ENCODE results near the gene ATP2A1.

Gene ATP2A1

DNA sequence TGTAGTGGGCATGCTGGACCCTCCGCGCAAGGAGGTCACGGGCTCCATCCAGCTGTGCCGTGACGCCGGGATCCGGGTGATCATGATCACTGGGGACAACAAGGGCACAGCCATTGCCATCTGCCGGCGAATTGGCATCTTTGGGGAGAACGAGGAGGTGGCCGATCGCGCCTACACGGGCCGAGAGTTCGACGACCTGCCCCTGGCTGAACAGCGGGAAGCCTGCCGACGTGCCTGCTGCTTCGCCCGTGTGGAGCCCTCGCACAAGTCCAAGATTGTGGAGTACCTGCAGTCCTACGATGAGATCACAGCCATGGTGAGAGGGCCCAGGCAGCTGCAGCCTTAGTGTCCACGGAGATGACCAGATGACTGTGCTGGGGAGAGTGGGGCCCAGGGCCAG lies 22.3 kb downstream of the ATP2A1 start:
- no peak for DNase-seq (ENCODE audit: low spot score)
- no peaks in the 10 kb centered on the region for H3K9me3 Mint-ChIP-seq
- H3K27ac Mint-ChIP-seq = no peak overlapping the region
- no peaks in the 10 kb centered on the region for H3K36me3 Mint-ChIP-seq (ENCODE audit: low read depth)
- no peaks in the 10 kb centered on the region for H3K27me3 Mint-ChIP-seq (ENCODE audit: low read depth)
- H3K4me3 Mint-ChIP-seq = no peak overlapping the region
- H3K4me1 Mint-ChIP-seq (ENCODE audit: low read depth) = no peaks in the 10 kb centered on the region

DNA sequence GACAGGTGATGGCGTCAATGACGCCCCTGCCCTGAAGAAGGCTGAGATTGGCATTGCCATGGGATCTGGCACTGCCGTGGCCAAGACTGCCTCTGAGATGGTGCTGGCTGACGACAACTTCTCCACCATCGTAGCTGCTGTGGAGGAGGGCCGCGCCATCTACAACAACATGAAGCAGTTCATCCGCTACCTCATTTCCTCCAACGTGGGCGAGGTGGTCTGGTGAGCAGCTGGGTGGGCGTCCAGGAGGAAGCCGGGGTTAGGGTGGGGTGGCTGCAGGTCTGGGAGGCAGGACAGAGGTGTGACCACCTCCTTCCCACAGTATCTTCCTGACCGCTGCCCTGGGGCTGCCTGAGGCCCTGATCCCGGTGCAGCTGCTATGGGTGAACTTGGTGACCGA lies 23.6 kb downstream of the ATP2A1 start:
- Mint-ChIP-seq H3K27ac (no peak overlapping the region), H3K9me3 (no peaks in the 10 kb centered on the region), H3K4me1 (ENCODE audit: low read depth) (no peaks in the 10 kb centered on the region), H3K27me3 (ENCODE audit: low read depth) (no peaks in the 10 kb centered on the region), H3K4me3 (no peak overlapping the region), H3K36me3 (ENCODE audit: low read depth) (no peaks in the 10 kb centered on the region)
- DNase-seq (ENCODE audit: low spot score) = no peak

GRCh38 chr16:28902909-28903308 lies 24.6 kb downstream of the ATP2A1 start:
- no peak for DNase-seq (ENCODE audit: low spot score)
- Mint-ChIP-seq H3K9me3 (no peaks in the 10 kb centered on the region), H3K36me3 (ENCODE audit: low read depth) (no peaks in the 10 kb centered on the region), H3K4me3 (no peak overlapping the region), H3K4me1 (ENCODE audit: low read depth) (no peaks in the 10 kb centered on the region), H3K27me3 (ENCODE audit: low read depth) (no peaks in the 10 kb centered on the region), H3K27ac (no peak overlapping the region)

DNA sequence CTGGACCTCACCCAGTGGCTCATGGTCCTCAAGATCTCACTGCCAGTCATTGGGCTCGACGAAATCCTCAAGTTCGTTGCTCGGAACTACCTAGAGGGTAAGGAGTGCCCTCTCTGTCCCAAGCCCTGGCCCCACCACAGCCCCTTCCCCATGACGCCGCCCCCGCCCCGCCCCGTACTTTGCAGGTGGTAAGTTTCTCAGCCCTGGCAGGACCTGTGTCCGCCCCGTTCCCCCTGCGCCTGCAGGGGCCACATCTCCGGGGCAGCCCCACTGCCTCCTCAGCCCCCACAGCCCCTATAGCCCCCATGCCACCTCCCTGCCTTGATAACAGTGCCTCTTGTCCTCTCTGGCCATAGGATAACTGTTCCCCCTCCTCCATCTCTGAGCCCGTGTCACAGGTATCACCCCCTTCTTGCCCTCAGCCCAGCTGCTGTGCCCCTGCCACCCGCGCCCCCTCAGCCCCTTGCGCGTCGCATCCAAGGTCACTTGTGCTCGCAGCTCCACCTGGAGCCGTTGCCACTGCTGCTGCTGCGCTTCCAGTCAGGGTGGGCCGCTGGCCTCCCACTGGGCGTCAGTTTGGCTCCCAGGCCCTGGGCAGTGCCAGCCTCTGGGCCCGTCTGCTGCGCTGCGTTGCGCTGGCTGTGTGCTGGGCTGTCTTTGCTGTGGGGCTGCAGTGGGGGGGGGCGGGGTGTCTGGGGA lies 25.2 kb downstream of the ATP2A1 start:
- H3K9me3 Mint-ChIP-seq = no peaks in the 10 kb centered on the region
- H3K27me3 Mint-ChIP-seq (ENCODE audit: low read depth) = no peaks in the 10 kb centered on the region
- H3K4me3 Mint-ChIP-seq = no peak overlapping the region
- H3K4me1 Mint-ChIP-seq (ENCODE audit: low read depth) = no peaks in the 10 kb centered on the region
- no peak for DNase-seq (ENCODE audit: low spot score)
- H3K27ac Mint-ChIP-seq = no peak overlapping the region
- H3K36me3 Mint-ChIP-seq (ENCODE audit: low read depth) = no peaks in the 10 kb centered on the region

DNA sequence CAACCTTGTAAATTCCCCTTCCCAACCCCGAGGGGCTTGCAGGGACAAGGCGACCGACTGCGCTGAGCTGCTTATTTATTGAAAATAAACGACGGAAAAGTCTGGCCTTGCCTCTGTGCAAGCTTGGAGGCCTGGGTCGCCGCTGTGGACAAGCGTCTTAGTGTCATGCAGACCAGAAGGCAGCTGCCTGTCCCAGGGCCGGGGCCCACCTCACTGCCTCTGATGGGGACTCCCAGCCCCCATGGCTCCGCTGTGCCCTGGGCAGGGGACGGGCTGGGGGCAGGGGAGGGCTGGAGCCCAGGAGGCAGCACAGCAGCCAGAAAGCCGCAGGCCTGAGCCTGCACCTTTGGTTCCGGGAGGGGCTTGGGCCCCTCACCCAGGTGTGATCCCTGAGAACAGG lies 26.1 kb downstream of the ATP2A1 start:
- Mint-ChIP-seq H3K9me3 (no peaks in the 10 kb centered on the region), H3K27me3 (ENCODE audit: low read depth) (no peaks in the 10 kb centered on the region), H3K4me3 (no peak overlapping the region), H3K27ac (no peak overlapping the region), H3K36me3 (ENCODE audit: low read depth) (no peaks in the 10 kb centered on the region), H3K4me1 (ENCODE audit: low read depth) (no peaks in the 10 kb centered on the region)
- DNase-seq (ENCODE audit: low spot score) = no peak

DNA sequence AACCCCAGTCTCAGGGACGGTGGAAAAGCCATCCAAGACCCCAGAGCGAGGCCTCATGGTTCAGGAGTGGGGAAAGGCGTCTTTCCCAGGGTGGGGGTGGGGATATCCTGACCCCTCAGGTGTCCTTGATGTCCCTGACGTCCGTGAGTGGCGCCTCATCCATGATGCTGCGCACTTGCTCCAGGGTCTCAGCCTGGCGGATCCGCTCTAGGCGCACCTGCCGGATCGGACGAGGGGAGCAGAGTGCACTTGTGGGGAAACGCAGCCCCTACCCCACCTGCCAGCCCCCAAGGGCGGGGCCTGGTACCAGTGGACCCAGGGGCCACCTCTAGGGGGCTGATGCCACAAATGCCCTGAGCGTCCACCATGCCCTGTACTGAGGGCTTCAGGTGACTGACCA lies 26.5 kb downstream of the ATP2A1 start:
- H3K4me3 Mint-ChIP-seq = no peak overlapping the region
- H3K27me3 Mint-ChIP-seq (ENCODE audit: low read depth) = no peaks in the 10 kb centered on the region
- H3K4me1 Mint-ChIP-seq (ENCODE audit: low read depth) = no peaks in the 10 kb centered on the region
- H3K27ac Mint-ChIP-seq = no peak overlapping the region
- H3K9me3 Mint-ChIP-seq = no peaks in the 10 kb centered on the region
- DNase-seq (ENCODE audit: low spot score) = no peak
- no peaks in the 10 kb centered on the region for H3K36me3 Mint-ChIP-seq (ENCODE audit: low read depth)

DNA sequence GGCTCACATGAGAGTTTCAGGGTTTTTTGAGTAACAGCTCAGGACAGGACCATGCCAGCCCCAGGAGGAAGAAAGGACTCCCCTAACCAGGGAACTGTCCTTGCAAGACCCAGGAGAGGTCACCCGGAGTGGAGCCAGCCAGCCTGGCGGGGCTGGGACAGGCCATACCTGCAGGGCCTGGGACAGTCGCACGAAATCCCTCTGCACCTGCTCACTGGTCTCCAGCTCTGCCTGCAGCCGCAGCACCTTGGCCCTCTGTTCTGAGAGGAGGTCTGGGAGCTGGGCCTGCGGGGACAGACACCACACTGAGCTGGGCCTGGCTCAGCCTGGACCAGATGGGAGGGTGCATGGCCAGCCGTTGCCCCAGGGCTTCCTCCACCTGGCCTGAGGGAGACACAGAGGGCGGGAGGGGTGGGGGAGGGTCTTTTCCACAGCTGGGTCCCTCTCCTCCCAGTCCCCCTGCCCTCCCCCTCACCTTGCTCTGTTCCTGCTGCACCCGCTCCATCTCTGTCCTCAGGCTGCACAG lies 27.0 kb downstream of the ATP2A1 start:
- no peaks in the 10 kb centered on the region for H3K27me3 Mint-ChIP-seq (ENCODE audit: low read depth)
- H3K27ac Mint-ChIP-seq = no peak overlapping the region
- H3K36me3 Mint-ChIP-seq (ENCODE audit: low read depth) = peaks cover 2% of the 10 kb centered on the region
- no peaks in the 10 kb centered on the region for H3K9me3 Mint-ChIP-seq
- no peak for DNase-seq (ENCODE audit: low spot score)
- H3K4me3 Mint-ChIP-seq = no peak overlapping the region
- no peaks in the 10 kb centered on the region for H3K4me1 Mint-ChIP-seq (ENCODE audit: low read depth)

DNA sequence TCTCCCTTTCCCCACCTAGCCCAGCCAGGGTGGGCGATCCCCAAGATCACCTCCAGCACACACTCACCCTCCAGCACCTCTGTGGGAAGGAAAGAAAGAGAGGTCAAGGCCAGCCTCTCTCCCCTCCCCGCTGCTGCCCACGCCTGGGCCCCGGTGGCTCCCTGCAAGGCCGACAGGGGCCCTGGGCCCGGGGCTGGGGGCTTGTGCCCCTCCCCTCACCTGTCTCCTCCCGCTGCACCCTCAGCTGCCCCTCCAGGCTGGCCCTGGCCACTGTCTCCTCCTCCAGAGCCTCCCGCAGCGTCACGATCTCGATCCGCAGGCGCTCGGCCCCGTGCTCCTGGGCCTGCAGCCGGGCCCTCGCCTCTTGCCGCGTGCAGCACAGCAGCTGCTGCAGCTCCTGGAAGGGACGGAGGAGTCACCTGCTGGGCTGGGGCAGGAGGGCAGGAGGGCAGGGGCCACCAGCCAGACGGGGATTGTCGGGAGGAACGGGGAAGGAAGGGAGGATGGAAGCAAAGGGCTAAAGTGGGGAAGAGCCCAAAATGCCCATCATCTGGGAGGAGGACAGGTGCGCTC lies 27.6 kb downstream of the ATP2A1 start:
- Mint-ChIP-seq H3K27me3 (ENCODE audit: low read depth) (no peaks in the 10 kb centered on the region), H3K27ac (no peak overlapping the region), H3K4me1 (ENCODE audit: low read depth) (no peaks in the 10 kb centered on the region), H3K4me3 (no peak overlapping the region), H3K9me3 (no peaks in the 10 kb centered on the region), H3K36me3 (ENCODE audit: low read depth) (peaks cover 2% of the 10 kb centered on the region)
- DNase-seq (ENCODE audit: low spot score) = no peak

DNA sequence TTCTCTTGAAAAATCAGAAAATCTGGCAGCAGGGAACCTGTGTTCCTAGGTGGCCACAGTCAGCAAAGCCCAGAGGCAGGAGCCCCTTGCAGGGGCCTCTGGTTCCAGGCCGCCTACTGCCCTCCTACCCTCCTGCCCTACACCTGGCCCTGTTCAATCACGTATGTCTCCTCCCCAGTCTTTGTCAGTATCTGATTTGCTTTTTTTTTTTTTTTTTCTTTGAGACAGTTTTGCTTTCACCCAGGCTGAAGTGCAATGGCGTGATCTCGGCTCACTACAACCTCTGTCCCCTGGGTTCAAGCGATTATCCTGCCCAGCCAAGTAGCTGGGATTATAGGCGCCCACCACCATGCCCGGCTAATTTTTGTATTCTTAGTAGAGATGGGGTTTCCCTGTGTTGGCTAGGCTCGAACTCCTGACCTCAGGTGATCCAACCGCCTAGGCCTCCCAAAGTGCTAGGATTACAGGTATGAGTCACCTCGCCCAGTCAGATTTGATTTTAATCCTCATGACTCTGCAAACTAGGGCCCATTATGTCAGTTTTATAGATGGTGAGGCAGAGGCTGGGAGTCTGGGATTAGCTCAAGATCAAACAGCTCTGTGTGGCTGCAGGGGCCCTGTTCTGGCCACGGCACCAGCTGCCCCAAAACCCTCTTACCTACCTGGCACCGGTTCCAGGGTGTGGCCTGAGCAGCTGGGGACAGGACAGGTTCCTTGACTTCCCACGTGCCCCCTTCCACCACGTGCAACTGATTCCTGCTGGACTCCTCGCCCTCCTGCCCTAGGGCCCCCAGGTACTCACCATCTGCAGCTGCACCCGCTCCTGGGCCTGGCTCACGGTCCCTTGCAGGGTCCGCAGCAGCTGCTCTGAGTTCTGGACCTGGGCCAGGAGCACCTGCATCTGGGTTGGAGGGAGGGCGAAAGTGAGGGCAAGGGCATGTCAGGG lies 32.1 kb downstream of the ATP2A1 start:
- Mint-ChIP-seq H3K27me3 (ENCODE audit: low read depth) (no peaks in the 10 kb centered on the region), H3K4me1 (ENCODE audit: low read depth) (no peaks in the 10 kb centered on the region), H3K9me3 (no peaks in the 10 kb centered on the region), H3K36me3 (ENCODE audit: low read depth) (peaks cover 9% of the 10 kb centered on the region), H3K27ac (no peak overlapping the region), H3K4me3 (no peak overlapping the region)
- no peak for DNase-seq (ENCODE audit: low spot score)

- H3K36me3 Mint-ChIP-seq (ENCODE audit: low read depth) = peaks cover 13% of the 10 kb centered on the region
- H3K9me3 Mint-ChIP-seq = no peaks in the 10 kb centered on the region
- H3K27ac Mint-ChIP-seq = no peak overlapping the region
Measured at GRCh38 chr16:28912558-28912957, 34.3 kb downstream of the ATP2A1 start.

GRCh38 chr16:28913946-28914724 lies 35.8 kb downstream of the ATP2A1 start:
- peaks cover 16% of the 10 kb centered on the region for H3K36me3 Mint-ChIP-seq (ENCODE audit: low read depth)
- H3K27me3 Mint-ChIP-seq (ENCODE audit: low read depth) = no peaks in the 10 kb centered on the region

More at GRCh38 chr16:28912558-28912957, 34.3 kb downstream of the ATP2A1 start:
- no peak overlapping the region for H3K4me3 Mint-ChIP-seq
- H3K4me1 Mint-ChIP-seq (ENCODE audit: low read depth) = no peaks in the 10 kb centered on the region
- no peaks in the 10 kb centered on the region for H3K27me3 Mint-ChIP-seq (ENCODE audit: low read depth)
- no peak for DNase-seq (ENCODE audit: low spot score)

GRCh38 chr16:28915181-28915580 lies 36.9 kb downstream of the ATP2A1 start:
- no peaks in the 10 kb centered on the region for H3K27me3 Mint-ChIP-seq (ENCODE audit: low read depth)
- DNase-seq (ENCODE audit: low spot score) = no peak

More at GRCh38 chr16:28913946-28914724, 35.8 kb downstream of the ATP2A1 start:
- no peak for DNase-seq (ENCODE audit: low spot score)
- H3K4me3 Mint-ChIP-seq = no peak overlapping the region
- H3K27ac Mint-ChIP-seq = no peak overlapping the region
- H3K4me1 Mint-ChIP-seq (ENCODE audit: low read depth) = no peaks in the 10 kb centered on the region
- no peaks in the 10 kb centered on the region for H3K9me3 Mint-ChIP-seq

DNA sequence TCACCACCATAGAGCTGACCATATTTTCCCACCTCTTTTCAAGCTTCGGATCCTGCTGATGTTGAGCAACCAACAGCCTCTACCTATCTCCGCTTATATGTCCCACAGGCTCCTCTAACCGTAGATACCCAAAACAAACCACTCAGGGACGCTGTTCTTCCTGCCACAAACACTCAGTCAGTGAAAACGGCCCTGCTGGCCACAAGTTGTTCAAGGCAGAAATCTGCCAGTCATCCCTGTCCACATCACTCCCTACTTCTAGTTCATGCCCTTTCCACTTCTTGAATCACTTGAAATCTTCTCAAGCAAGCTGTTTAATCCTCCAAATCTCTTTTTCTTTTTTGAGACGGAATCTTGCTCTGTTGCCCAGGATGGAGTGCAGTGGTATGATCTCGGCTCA lies 38.8 kb downstream of the ATP2A1 start:
- H3K36me3 Mint-ChIP-seq (ENCODE audit: low read depth) = peaks cover 25% of the 10 kb centered on the region
- no peak overlapping the region for H3K4me3 Mint-ChIP-seq
- no peak for DNase-seq (ENCODE audit: low spot score)
- H3K27me3 Mint-ChIP-seq (ENCODE audit: low read depth) = no peaks in the 10 kb centered on the region
- no peak overlapping the region for H3K27ac Mint-ChIP-seq
- H3K4me1 Mint-ChIP-seq (ENCODE audit: low read depth) = no peaks in the 10 kb centered on the region
- H3K9me3 Mint-ChIP-seq = no peaks in the 10 kb centered on the region

More at GRCh38 chr16:28915181-28915580, 36.9 kb downstream of the ATP2A1 start:
- Mint-ChIP-seq H3K4me3 (no peak overlapping the region), H3K36me3 (ENCODE audit: low read depth) (peaks cover 21% of the 10 kb centered on the region), H3K27ac (no peak overlapping the region), H3K4me1 (ENCODE audit: low read depth) (no peaks in the 10 kb centered on the region), H3K9me3 (no peaks in the 10 kb centered on the region)
